Activated T-cell treated with anti-CD3 and anti-CD28 coated beads, Interleukin-2, amount 50 U/mL, for 24 hours (primary cell): ENCODE measurements around the gene AGK.
A peak's percentile ranks its signal among the peaks of the same experiment; 100 is the strongest.

ENCODE experiments used
- DNase-seq: peaks from one replicate; pipeline ENCODE4 v3.0.0-alpha.2; 2020
- H3K27ac Mint-ChIP-seq: 2 replicates; pipeline ENCODE4 v1.8.0; 2020; ENCODE audit warnings: mild to moderate bottlenecking, mixed read lengths
- H3K27me3 Mint-ChIP-seq: 2 replicates; pipeline ENCODE4 v1.8.0; 2020; ENCODE audit warnings: mixed read lengths
- H3K36me3 Mint-ChIP-seq: 2 replicates; pipeline ENCODE4 v1.8.0; 2020; ENCODE audit warnings: low read depth, mixed read lengths
- H3K4me1 Mint-ChIP-seq: 2 replicates; pipeline ENCODE4 v1.8.0; 2020; ENCODE audit warnings: low read depth, mixed read lengths
- H3K4me3 Mint-ChIP-seq: 2 replicates; pipeline ENCODE4 v1.8.0; 2020; ENCODE audit warnings: mild to moderate bottlenecking, moderate library complexity, mixed read lengths
- H3K9me3 Mint-ChIP-seq: 2 replicates; pipeline ENCODE4 v1.8.0; 2020; ENCODE audit warnings: mixed read lengths

Gene AGK

DNA sequence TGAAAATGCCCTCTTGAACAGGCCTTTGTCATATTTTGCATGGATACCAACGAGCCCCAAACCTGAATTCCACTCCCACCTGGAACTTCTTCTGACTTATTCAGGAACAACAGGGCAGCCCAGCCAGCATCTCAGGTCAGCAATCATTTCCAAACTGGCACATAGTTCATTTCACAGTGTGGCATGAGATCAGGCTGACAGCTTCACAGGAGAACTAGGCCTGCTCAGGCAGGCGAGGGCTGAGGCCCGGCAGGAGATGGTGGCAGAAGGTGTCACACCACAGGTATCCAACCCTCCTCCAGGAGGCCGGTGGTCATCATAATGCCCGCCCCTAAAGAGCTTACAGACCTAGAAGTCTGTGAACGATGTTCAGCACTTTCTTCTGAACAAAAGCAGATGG, 108.3 kb downstream of the AGK start:
- Mint-ChIP-seq H3K9me3 (no peaks in the 10 kb centered on the region), H3K4me3 (no peak overlapping the region), H3K27ac (peak overlapping the region; percentile 81), H3K4me1 (peaks cover 10% of the 10 kb centered on the region), H3K36me3 (peaks cover 97% of the 10 kb centered on the region), H3K27me3 (no peaks in the 10 kb centered on the region)
- no peak for DNase-seq

DNA sequence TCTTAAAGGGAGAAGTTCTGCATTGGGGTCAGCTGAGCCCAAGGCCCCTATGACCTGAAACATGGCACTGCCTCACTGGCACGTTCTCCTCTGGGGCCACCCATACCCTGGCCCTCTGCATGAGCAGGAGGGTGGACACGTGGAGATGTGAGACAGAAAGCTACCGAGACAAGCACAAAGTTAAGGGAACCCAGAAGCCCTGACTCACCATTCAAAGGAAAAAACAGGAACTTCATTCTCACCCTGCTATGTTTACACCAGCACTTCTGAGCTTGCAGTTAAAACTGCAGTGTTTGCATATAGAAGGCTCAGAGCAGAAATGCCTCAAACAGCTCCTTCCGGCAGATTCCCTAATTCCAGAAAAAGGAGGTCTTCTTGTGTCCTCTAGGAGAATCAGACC, 109.0 kb downstream of the AGK start:
- Mint-ChIP-seq H3K4me3 (no peak overlapping the region), H3K4me1 (peaks cover 8% of the 10 kb centered on the region), H3K9me3 (no peaks in the 10 kb centered on the region), H3K36me3 (peaks cover 96% of the 10 kb centered on the region), H3K27ac (peak overlapping the region; percentile 81), H3K27me3 (no peaks in the 10 kb centered on the region)
- no peak for DNase-seq

GRCh38 chr7:141663081-141663849, 112.1 kb downstream of the AGK start:
- Mint-ChIP-seq H3K9me3 (no peaks in the 10 kb centered on the region), H3K4me1 (peaks cover 8% of the 10 kb centered on the region), H3K36me3 (peaks cover 84% of the 10 kb centered on the region), H3K27ac (peak overlapping the region; percentile 79), H3K4me3 (no peak overlapping the region), H3K27me3 (no peaks in the 10 kb centered on the region)
- no peak for DNase-seq

GRCh38 chr7:141664450-141664849, 113.2 kb downstream of the AGK start:
- peak overlapping the region; percentile 79 for H3K27ac Mint-ChIP-seq
- H3K27me3 Mint-ChIP-seq, result no peaks in the 10 kb centered on the region
- no peaks in the 10 kb centered on the region for H3K9me3 Mint-ChIP-seq
- H3K4me1 Mint-ChIP-seq, result peaks cover 8% of the 10 kb centered on the region
- no peak overlapping the region for H3K4me3 Mint-ChIP-seq
- DNase-seq, result no peak
- peaks cover 78% of the 10 kb centered on the region for H3K36me3 Mint-ChIP-seq

GRCh38 chr7:141665208-141666035, 114.2 kb downstream of the AGK start:
- Mint-ChIP-seq H3K4me1 (peaks cover 5% of the 10 kb centered on the region), H3K36me3 (peaks cover 71% of the 10 kb centered on the region), H3K27ac (peak overlapping the region; percentile 64), H3K27me3 (no peaks in the 10 kb centered on the region), H3K4me3 (no peak overlapping the region), H3K9me3 (no peaks in the 10 kb centered on the region)
- DNase-seq, result no peak

GRCh38 chr7:141666071-141666470, 114.9 kb downstream of the AGK start:
- no peak overlapping the region for H3K4me3 Mint-ChIP-seq
- peak overlapping the region; percentile 64 for H3K27ac Mint-ChIP-seq
- peaks cover 67% of the 10 kb centered on the region for H3K36me3 Mint-ChIP-seq
- peaks cover 5% of the 10 kb centered on the region for H3K4me1 Mint-ChIP-seq
- no peaks in the 10 kb centered on the region for H3K9me3 Mint-ChIP-seq
- no peak for DNase-seq
- no peaks in the 10 kb centered on the region for H3K27me3 Mint-ChIP-seq

GRCh38 chr7:141668853-141669252, 117.6 kb downstream of the AGK start:
- Mint-ChIP-seq H3K36me3 (peaks cover 62% of the 10 kb centered on the region), H3K4me1 (no peaks in the 10 kb centered on the region), H3K9me3 (no peaks in the 10 kb centered on the region), H3K27me3 (no peaks in the 10 kb centered on the region), H3K27ac (peak overlapping the region; percentile 15), H3K4me3 (no peak overlapping the region)
- DNase-seq, result no peak

DNA sequence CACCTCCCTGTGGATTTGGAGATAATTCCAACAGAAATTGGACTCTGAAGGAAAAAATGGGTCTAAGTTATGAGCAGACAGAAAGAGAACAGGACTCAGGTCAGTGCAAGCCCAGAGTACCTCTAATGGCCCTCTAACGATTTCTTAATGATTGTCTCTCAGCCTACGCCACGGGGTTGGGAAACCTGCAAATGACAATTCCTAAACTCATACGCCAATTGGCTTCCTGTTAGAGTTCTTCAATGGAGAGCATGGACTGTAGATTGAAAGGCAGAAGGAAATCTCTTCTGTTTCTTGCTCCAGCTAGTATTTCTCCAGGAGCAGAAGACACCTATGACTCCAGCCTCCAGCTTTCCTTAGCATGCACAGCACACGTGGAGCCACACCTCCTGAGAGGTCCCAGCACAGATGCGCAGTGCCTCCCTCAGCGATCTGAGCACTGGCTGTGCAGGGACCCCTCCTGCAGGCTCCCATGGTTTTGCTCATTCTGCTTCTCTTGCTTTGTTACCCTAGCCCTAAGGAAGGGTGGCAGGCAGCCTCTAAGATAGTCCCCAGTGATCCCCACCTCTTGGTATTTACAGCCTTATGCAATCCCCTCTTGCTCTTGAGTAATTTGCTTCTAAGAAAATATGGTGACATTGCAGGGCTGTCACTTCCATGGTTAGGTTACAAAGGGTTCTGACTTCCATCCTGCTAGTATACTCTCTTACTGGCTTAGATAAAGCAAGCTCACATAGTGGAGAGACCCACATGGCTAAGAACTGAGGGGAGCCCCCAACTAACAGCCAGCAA, 120.7 kb downstream of the AGK start:
- no peaks in the 10 kb centered on the region for H3K27me3 Mint-ChIP-seq
- H3K4me1 Mint-ChIP-seq, result peaks cover 18% of the 10 kb centered on the region
- no peaks in the 10 kb centered on the region for H3K9me3 Mint-ChIP-seq
- DNase-seq, result no peak
- H3K27ac Mint-ChIP-seq, result peak overlapping the region; percentile 49
- H3K36me3 Mint-ChIP-seq, result peaks cover 54% of the 10 kb centered on the region
- no peak overlapping the region for H3K4me3 Mint-ChIP-seq

DNA sequence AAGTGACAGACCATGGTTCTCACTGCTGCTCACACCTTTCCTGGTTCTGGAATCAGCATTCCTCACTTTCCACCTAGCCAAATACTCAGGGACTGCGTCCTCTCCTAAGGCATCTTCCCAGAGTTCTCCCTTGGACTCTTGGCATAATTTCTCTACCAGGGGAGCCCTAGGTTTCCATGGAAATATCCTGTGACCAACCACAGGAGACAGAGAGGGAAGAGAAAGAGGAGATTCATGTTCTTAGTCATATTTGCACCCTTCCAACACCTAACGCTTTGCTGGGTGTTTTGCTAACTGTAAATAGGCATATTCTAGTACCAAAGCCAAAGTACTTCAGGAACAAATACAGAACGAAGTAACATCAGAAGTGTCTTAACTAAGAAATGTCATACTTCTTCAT, 122.1 kb downstream of the AGK start:
- Mint-ChIP-seq H3K27ac (no peak overlapping the region), H3K4me3 (no peak overlapping the region), H3K27me3 (no peaks in the 10 kb centered on the region), H3K36me3 (peaks cover 54% of the 10 kb centered on the region), H3K4me1 (peaks cover 18% of the 10 kb centered on the region), H3K9me3 (no peaks in the 10 kb centered on the region)
- no peak for DNase-seq

DNA sequence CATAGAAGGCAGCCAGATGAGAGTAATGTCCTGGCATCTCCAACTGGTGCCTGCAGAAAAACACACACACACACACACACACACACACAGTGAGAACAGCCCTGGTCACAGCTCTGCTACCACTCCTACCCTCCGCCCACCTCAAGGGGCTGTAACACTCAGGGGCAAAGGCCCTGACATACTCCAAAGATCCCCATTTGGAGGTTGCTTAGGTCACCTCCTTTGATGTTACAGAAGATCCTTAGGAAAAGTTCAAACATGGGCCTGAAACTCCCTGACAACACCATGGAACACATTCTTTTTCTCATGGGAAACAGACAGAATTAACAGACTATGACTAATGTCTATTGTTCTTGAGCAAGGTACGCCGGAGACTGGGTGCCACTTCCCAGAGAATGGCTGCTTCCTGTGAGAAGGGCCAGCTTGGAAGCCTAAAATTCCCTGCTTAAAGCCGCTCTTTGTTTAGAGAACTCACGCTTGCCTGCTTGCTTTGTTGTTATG, 123.0 kb downstream of the AGK start:
- Mint-ChIP-seq H3K27me3 (no peaks in the 10 kb centered on the region), H3K4me3 (no peak overlapping the region), H3K4me1 (peaks cover 27% of the 10 kb centered on the region), H3K36me3 (peaks cover 57% of the 10 kb centered on the region), H3K27ac (peak overlapping the region; percentile 12), H3K9me3 (no peaks in the 10 kb centered on the region)
- DNase-seq, result no peak

GRCh38 chr7:141674702-141675101, 123.5 kb downstream of the AGK start:
- no peaks in the 10 kb centered on the region for H3K27me3 Mint-ChIP-seq
- H3K36me3 Mint-ChIP-seq, result peaks cover 57% of the 10 kb centered on the region
- no peak overlapping the region for H3K27ac Mint-ChIP-seq
- H3K4me1 Mint-ChIP-seq, result peaks cover 27% of the 10 kb centered on the region
- no peak for DNase-seq
- H3K4me3 Mint-ChIP-seq, result no peak overlapping the region
- H3K9me3 Mint-ChIP-seq, result no peaks in the 10 kb centered on the region

- Mint-ChIP-seq H3K4me3 (no peak overlapping the region), H3K27ac (peak overlapping the region; percentile 78), H3K36me3 (peaks cover 63% of the 10 kb centered on the region), H3K9me3 (no peaks in the 10 kb centered on the region), H3K4me1 (peaks cover 31% of the 10 kb centered on the region), H3K27me3 (no peaks in the 10 kb centered on the region)
- DNase-seq, result no peak
Measured at GRCh38 chr7:141675436-141676215, 124.4 kb downstream of the AGK start.

- H3K27ac Mint-ChIP-seq, result peak overlapping the region; percentile 26
- no peak for DNase-seq
- H3K9me3 Mint-ChIP-seq, result no peaks in the 10 kb centered on the region
- no peak overlapping the region for H3K4me3 Mint-ChIP-seq
- H3K27me3 Mint-ChIP-seq, result no peaks in the 10 kb centered on the region
- H3K4me1 Mint-ChIP-seq, result peaks cover 31% of the 10 kb centered on the region
- H3K36me3 Mint-ChIP-seq, result peaks cover 67% of the 10 kb centered on the region
Measured at GRCh38 chr7:141676618-141677017, 125.4 kb downstream of the AGK start.

GRCh38 chr7:141679014-141679413, 127.8 kb downstream of the AGK start:
- no peaks in the 10 kb centered on the region for H3K27me3 Mint-ChIP-seq
- no peaks in the 10 kb centered on the region for H3K9me3 Mint-ChIP-seq
- DNase-seq, result no peak
- peaks cover 31% of the 10 kb centered on the region for H3K4me1 Mint-ChIP-seq
- H3K36me3 Mint-ChIP-seq, result peaks cover 67% of the 10 kb centered on the region
- peak overlapping the region; percentile 63 for H3K27ac Mint-ChIP-seq
- H3K4me3 Mint-ChIP-seq, result no peak overlapping the region
